GM19351 (cell line): ENCODE data around the gene SCUBE2.
A peak's percentile ranks its signal among the peaks of the same experiment; 100 is the strongest.
"Not testable (repeated sequence)": the region's sequence is repeated elsewhere in the genome, so short reads cannot be mapped to it uniquely, and the experiment has no call there.

Source experiments
- ATAC-seq: cut with Tn5 transposase; IDR thresholded peaks from one replicate; pipeline ENCODE4 v1.9.1; 2021; ENCODE audit warnings: mild to moderate bottlenecking, moderate library complexity; ENCODE audit not compliant: unreplicated experiment

Gene SCUBE2

GRCh38 chr11:9014826-9015225 is 76.6 kb downstream of the SCUBE2 start:
- ATAC-seq: no peak

- no peak for ATAC-seq
Measured at GRCh38 chr11:9013373-9013772, 78.0 kb downstream of the SCUBE2 start.

- not testable (repeated sequence) for ATAC-seq
Measured at GRCh38 chr11:9009538-9009937, 81.9 kb downstream of the SCUBE2 start.

GRCh38 chr11:9008661-9009060 is 82.7 kb downstream of the SCUBE2 start:
- ATAC-seq: no peak

- no peak for ATAC-seq
Measured at GRCh38 chr11:9008011-9008550, 83.3 kb downstream of the SCUBE2 start.

GRCh38 chr11:9005087-9005486 is 86.3 kb downstream of the SCUBE2 start:
- no peak for ATAC-seq

GRCh38 chr11:9004183-9004926 is 87.0 kb downstream of the SCUBE2 start:
- peak; percentile 11 for ATAC-seq

GRCh38 chr11:9003573-9004182 is 87.7 kb downstream of the SCUBE2 start, which contains the start of gene NRIP3:
Gene NRIP3, minus strand, starts transcription at chr11:9004001. Its CDS starts 66 bp downstream, at chr11:9003935.
- ATAC-seq: peak; percentile 68

GRCh38 chr11:9002920-9003572 is 88.4 kb downstream of the SCUBE2 start:
- ATAC-seq: no peak

GRCh38 chr11:9001736-9002135 is 89.7 kb downstream of the SCUBE2 start:
- no peak for ATAC-seq

GRCh38 chr11:8998017-8998416 is 93.4 kb downstream of the SCUBE2 start:
- no peak for ATAC-seq

- ATAC-seq: no peak
Measured at GRCh38 chr11:8997451-8997850, 93.9 kb downstream of the SCUBE2 start.

- ATAC-seq: no peak
Measured at GRCh38 chr11:8989453-8989852, 101.9 kb downstream of the SCUBE2 start.

GRCh38 chr11:8988329-8989234 is 102.8 kb downstream of the SCUBE2 start:
- ATAC-seq: no peak

GRCh38 chr11:8987446-8987845 is 104.0 kb downstream of the SCUBE2 start:
- ATAC-seq: no peak

GRCh38 chr11:8986772-8987171 is 104.6 kb downstream of the SCUBE2 start:
- ATAC-seq: not testable (repeated sequence)

GRCh38 chr11:8985462-8985861 is 105.9 kb downstream of the SCUBE2 start:
- no peak for ATAC-seq

GRCh38 chr11:8983552-8983951 is 107.8 kb downstream of the SCUBE2 start:
- ATAC-seq: no peak

GRCh38 chr11:8980485-8980884 is 110.9 kb downstream of the SCUBE2 start:
- no peak for ATAC-seq

- not testable (repeated sequence) for ATAC-seq
Measured at GRCh38 chr11:8979365-8979764, 112.0 kb downstream of the SCUBE2 start.

- ATAC-seq: no peak
Measured at GRCh38 chr11:8973121-8973520, 118.3 kb downstream of the SCUBE2 start.
